DMS153 (cell line): ENCODE measurements around the gene VTN.
"Not testable (repeated sequence)": the region's sequence is repeated elsewhere in the genome, so short reads cannot be mapped to it uniquely, and the experiment has no call there.

Source experiments
- DNase-seq: peaks from one replicate; lab custom pipeline; 2025; lab: John Stamatoyannopoulos, UW

The VTN gene

DNA sequence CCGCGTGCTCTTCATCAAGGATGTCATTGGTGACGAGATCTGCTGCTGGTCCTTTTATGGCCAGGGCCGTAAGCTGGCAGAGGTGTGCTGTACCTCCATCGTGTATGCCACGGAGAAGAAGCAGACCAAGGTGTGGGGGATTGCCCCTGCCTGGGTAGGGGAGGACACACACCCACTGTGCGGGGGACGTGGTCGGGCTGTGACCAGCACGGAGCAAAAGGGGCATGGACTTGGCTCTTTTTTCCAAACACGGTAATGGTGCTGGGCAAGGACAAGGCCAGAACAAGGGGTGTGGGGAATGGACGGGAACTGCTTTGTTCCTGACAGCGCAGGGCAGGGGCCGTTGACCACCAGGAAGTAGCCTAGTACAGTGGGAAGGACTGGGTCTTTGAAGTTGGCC is 27.8 kb downstream of the VTN start:
- no peak for DNase-seq

DNA sequence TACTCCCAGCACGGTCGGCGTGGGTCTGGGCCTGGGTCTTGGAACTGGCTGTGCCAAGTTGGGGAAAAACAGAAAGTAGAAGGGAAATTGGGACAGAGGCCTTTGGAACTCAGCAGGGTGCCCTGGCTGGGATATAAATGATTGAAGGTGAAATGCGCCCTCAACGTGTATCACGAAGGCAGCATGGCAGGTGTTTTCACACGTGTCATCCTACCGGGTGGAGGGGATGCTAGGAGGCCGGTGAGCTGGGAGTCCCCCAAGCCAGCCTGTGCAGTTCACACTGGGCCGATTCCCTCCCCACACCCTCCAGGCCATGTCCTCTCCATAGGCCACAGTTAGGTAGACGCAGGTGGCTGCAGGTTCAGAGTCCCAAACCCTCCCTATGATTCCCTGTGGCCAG is 28.6 kb downstream of the VTN start:
- no peak for DNase-seq

- no peak for DNase-seq
These were observed 29.7 kb downstream of the VTN start for GRCh38 chr17:28340374-28340773.

- no peak for DNase-seq
These were observed 30.7 kb downstream of the VTN start for GRCh38 chr17:28339431-28339830.

DNA sequence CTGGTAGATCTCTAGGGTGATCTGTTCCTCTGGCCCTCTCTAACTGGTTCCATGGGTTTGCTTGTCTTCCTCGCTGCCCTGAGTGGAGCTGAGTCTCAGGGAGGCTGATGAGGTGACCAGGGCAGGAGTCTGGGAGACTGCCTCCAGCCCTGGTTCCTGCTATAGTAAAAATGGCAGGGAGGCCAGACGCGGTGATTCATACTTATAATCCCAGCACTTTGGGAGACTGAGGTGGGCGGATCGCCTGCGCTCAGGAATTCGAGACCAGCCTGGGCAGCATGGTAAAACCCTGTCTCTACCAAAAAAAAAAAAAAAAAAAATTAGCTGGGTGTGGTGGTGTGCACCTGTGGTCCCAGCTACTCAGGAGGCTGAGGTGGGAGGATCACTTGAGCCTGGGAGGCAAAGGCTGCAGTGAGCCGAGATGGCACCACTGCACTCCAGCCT is 31.3 kb downstream of the VTN start:
- not testable (repeated sequence) for DNase-seq

DNA sequence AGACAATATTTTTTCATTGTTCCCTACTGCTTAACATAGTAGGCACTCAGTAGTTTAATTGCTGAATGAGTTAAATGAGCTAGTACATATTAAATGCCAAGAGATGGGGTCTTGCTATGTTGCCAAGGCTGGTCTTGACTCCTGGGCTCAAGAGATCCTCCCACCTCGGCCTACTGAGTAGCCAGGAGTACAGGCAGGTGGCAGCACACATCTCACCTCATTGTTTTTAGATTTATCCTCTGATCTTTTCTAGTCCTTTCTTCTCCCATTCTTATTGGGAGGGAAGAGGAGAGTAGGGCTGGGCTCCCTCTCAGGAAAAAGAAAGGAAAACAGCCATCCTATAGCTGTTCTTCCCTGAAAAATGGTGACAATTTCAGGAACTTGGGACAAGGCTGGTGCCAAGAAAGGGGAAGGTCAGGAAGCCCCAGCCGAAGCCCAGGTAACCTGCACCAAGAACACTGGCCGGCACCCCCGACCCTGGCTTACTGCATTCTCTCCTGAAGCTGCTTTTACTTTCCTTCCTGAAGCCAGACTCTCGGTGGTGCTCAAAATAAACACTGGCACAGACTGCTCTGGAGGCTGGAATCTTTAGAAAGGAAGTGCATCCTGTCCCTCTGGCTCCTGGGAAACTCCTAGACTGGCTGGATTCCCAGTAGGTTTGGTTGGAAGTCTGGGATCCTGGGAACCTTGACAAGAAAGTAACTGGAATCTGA is 31.9 kb downstream of the VTN start:
- DNase-seq: no peak

- peak; percentile 22 for DNase-seq
These were observed 33.9 kb downstream of the VTN start for GRCh38 chr17:28335959-28336871.

- DNase-seq: peak; percentile 100
These were observed 34.7 kb downstream of the VTN start, which contains the start of the genes IFT20 and TNFAIP1 for GRCh38 chr17:28335201-28335958. Gene IFT20, minus strand, starts transcription at chr17:28335472. Its CDS starts 3,487 bp downstream, at chr17:28331985. Gene TNFAIP1, plus strand, starts transcription at chr17:28335761. Its CDS starts 3,761 bp downstream, at chr17:28339522.

DNA sequence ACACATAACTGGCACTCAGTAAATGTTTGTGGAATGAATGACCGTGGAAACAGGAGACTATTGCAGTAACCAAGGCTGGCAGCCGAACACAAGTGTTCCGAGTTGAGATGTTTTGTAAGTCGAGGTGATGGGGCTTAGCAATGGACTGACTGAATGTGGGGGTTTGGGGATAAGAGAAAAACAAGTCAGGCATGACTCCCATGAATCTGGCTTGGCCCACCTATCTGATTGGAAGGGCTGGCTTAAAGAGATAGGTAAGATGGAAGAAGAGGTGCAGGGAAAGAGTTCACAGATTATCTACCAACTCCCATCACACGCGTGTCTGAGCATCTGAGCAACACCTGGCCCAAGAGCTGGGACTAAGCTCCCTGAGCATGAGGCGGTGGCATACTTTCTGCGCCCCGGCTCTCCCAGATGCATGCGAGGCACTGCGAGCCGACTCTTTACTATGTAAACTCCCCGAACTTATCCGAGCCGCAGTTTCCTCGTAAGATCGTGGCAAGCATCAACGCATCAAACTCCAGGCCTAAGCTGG is 35.4 kb downstream of the VTN start:
- DNase-seq: no peak

GRCh38 chr17:28334171-28334570 is 35.9 kb downstream of the VTN start:
- no peak for DNase-seq

DNA sequence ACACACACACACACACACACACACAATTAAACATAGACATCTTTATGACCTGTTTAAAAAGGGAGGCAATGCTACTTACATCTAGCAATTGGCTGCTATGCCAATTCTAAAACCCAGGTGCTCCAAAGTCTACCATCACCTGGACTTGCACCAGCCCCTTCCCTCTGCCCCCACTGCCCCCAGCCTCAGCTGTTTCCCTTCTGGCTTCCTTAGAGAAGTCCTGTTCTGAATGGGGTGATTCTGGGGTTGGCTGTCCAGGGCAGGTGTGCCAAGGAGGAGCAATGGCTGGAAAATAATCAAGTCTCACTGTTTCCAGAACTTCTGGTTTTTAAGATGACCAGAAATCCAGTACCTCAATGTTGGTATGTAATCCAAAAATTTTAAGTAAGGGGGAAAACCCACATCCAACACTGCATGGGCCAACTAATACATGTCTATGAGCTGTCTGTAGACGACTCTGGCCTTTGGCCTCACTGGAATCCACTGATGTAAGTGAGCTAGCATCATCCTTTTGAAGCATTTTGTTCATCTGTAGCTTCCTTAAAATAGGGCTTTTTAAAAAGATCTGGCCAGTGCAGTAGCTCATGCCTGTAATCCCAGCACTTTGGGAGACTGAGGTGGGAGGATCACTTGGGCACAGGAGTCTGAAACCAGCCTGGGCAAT is 36.9 kb downstream of the VTN start:
- DNase-seq: no peak

- no peak for DNase-seq
These were observed 38.2 kb downstream of the VTN start for GRCh38 chr17:28331891-28332420.

GRCh38 chr17:28330671-28331070 is 39.4 kb downstream of the VTN start:
- DNase-seq: no peak

GRCh38 chr17:28328325-28328724 is 41.8 kb downstream of the VTN start:
- no peak for DNase-seq

GRCh38 chr17:28327709-28328108 is 42.4 kb downstream of the VTN start:
- no peak for DNase-seq

GRCh38 chr17:28327031-28327607 is 43.0 kb downstream of the VTN start:
- DNase-seq: no peak

DNA sequence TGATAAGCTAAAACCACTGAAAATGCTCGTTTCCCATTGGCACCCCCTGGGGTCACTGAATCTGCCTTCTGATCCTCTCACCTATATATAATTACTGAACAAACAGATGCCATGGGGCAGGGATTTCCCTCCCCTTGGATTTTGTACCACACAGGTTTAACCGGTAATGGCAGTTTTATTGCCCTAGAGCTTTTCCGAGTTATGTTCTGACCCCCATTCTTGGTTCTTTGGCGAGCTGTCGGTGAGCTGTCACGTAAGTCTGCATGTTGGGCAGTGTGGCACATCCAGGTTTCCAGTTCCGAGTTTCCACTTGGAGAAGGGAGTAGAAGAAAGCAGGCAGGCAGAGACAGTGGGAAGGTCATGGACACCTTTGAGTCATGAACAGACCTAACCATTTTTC is 44.0 kb downstream of the VTN start:
- DNase-seq: no peak

- no peak for DNase-seq
These were observed 44.9 kb downstream of the VTN start for GRCh38 chr17:28325211-28325610.

DNA sequence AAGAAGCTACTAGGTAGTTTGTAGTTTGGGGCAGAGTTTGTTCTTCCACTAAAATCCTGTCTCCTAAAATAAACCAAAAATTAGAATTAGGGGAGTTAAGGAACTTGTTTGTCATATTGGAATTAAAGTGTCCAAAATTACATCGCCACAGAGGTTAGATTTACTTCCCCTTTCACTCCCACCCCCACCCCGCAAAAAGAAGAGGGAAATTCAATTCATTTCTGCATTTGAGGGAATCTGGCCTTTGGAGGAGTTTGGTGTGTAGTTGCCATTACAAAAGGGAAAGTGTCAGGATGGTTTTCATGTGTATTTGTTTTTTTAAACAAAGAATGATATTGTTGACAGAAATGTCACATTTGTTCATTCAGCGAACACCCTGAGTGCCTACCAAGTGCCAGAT is 45.3 kb downstream of the VTN start:
- no peak for DNase-seq

DNA sequence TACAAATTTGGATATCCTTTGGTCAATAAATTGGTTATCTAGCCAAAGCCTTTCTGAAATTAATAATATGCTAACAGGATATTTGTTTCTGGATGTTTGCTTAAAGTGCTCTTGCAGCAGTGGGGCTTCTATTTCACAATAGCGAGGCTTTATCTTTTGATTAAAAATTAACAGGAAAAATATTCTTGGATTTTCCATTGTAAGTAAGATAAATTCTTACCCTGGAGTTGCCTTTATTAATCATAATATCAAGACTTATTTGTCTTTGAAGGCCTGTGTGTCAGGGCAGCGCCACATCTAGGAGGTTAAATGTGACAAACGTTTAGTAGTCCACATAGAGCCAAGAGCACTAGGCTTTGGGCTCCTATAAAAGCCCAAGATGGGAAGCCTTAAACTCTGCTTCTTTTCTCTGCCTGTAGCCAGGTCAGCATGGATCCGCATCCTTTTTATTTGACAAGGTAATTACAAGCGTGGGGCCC is 45.8 kb downstream of the VTN start:
- DNase-seq: no peak
